HG03097 (cell line): ENCODE results near the gene HEXIM2.

Experiments
- ATAC-seq: cut with Tn5 transposase; IDR thresholded peaks from one replicate; pipeline ENCODE4 v1.9.1; 2021; ENCODE audit not compliant: unreplicated experiment, low FRiP score

The HEXIM2 gene

DNA sequence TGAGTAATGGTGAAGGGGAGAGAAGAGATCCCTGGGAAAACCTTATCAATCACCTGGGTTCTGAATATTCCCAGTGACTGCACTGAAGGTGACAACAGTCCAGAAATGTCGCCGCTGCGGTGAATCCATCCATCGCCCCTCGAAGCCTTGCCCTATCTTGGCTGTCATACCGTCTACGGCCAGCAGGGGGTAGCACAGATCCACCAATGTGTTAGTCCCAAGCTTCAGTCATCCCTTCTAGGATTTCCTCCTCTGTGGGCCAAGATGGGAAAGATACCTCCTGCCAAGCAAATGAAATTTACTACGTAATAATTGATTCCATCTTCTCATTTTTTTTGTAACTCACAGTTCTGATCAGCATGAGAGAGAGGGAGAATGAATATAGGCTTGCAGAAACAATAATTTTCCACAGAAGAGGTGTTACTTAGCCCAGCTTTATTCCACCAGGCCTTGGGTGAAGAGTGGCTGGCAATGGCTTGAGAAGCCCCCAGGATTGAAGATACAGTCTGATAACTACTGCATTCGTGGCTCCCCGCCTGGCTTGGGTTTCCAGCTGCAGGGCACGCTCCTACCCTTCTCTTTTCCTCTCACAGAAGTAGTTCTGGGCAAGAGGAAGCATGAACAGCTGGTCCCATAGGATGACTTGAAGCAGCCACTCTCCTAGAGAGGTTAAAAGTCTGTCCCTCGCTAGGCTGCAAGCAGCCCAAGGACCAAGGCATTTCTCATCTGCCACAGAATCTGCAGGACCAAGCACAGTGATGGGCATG, 57.4 kb downstream of the HEXIM2 start:
- no peak for ATAC-seq
